Right lobe of liver (tissue), 4 donors: ENCODE results near the gene FAM13A.

Experiments
- POLR2A ChIP-seq: fragments of 450-650 bp; IDR thresholded peaks from one replicate; pipeline ENCODE4 v1.6.1; 2017; ENCODE audit warnings: antibody characterized with exemption, mild to moderate bottlenecking
- TF ChIP-seq, protein P1 (sequence below), 4 donors: fragments of 200-600 bp in 3 of 4; fragments of 450-650 bp in 1 of 4; IDR thresholded peaks; one replicate each; pipeline versions ENCODE4 v1.5.1 to v1.8.0; 2016 to 2022; ENCODE audit warnings: antibody characterized with exemption in 4 of 4, mild to moderate bottlenecking in 2 of 4
- donor health status: DM: no; HTN: no; CAD: no.
- donor health status: DM: no; HTN: no; CAD: no.
- donor health status: DM: no; HTN: yes; CAD: no.

DNA sequence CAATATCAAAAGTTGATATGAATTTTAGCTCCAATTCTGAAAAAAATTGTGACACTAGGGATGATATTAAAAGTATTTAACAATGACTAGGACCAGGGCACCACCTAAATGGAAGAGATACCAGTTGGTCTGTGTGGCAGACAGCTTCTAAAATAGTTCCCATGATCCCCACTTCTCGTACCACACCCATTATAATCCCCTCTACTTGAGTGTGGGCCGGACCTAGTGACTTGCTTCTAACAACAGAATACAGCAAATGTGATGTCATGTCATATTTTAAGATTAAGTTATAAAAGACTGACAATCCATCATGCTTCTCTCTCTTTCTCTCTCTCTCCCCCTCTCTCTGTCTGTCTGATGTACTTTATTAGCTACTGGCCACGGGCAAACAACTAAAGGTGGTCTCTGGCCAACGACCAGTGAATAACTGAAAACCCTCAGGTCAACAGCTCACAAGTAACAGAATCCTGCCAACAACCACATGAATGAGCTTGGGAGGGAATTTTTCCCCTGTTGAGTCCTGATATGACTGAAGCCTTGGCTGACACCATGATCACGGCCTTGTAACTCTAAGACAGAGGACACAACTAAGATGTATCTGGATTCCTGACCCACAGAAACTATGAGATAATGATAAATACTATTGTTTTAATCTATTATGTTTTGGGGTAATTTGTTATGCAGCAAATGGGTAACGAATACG, 34.4 kb downstream of the FAM13A start:
- TF ChIP-seq, protein P1, sequence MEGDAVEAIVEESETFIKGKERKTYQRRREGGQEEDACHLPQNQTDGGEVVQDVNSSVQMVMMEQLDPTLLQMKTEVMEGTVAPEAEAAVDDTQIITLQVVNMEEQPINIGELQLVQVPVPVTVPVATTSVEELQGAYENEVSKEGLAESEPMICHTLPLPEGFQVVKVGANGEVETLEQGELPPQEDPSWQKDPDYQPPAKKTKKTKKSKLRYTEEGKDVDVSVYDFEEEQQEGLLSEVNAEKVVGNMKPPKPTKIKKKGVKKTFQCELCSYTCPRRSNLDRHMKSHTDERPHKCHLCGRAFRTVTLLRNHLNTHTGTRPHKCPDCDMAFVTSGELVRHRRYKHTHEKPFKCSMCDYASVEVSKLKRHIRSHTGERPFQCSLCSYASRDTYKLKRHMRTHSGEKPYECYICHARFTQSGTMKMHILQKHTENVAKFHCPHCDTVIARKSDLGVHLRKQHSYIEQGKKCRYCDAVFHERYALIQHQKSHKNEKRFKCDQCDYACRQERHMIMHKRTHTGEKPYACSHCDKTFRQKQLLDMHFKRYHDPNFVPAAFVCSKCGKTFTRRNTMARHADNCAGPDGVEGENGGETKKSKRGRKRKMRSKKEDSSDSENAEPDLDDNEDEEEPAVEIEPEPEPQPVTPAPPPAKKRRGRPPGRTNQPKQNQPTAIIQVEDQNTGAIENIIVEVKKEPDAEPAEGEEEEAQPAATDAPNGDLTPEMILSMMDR (IDR thresholded peaks at IDR 0.05), result no peak
- TF ChIP-seq POLR2A, result no peak
